KBM-7 (cell line): Measurements from ENCODE around the gene ANO10.
"Not testable (repeated sequence)": the region's sequence is repeated elsewhere in the genome, so short reads cannot be mapped to it uniquely, and the experiment has no call there.

ENCODE experiments used
- DNase-seq: peaks from one replicate; pipeline ENCODE4 v3.0.0-alpha.2; 2015
- in situ Hi-C: fragments of 300-500 bp; cut with MboI; formaldehyde crosslinking; loops from 2 replicates; pipeline ENCODE4 v1.14.3; 2020; ENCODE audit warnings: low sequenced_read_pairs, low pct_unique_long_range_greater_than_20kb, mixed read lengths

ANO10 gene, protein sequence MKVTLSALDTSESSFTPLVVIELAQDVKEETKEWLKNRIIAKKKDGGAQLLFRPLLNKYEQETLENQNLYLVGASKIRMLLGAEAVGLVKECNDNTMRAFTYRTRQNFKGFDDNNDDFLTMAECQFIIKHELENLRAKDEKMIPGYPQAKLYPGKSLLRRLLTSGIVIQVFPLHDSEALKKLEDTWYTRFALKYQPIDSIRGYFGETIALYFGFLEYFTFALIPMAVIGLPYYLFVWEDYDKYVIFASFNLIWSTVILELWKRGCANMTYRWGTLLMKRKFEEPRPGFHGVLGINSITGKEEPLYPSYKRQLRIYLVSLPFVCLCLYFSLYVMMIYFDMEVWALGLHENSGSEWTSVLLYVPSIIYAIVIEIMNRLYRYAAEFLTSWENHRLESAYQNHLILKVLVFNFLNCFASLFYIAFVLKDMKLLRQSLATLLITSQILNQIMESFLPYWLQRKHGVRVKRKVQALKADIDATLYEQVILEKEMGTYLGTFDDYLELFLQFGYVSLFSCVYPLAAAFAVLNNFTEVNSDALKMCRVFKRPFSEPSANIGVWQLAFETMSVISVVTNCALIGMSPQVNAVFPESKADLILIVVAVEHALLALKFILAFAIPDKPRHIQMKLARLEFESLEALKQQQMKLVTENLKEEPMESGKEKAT

DNA sequence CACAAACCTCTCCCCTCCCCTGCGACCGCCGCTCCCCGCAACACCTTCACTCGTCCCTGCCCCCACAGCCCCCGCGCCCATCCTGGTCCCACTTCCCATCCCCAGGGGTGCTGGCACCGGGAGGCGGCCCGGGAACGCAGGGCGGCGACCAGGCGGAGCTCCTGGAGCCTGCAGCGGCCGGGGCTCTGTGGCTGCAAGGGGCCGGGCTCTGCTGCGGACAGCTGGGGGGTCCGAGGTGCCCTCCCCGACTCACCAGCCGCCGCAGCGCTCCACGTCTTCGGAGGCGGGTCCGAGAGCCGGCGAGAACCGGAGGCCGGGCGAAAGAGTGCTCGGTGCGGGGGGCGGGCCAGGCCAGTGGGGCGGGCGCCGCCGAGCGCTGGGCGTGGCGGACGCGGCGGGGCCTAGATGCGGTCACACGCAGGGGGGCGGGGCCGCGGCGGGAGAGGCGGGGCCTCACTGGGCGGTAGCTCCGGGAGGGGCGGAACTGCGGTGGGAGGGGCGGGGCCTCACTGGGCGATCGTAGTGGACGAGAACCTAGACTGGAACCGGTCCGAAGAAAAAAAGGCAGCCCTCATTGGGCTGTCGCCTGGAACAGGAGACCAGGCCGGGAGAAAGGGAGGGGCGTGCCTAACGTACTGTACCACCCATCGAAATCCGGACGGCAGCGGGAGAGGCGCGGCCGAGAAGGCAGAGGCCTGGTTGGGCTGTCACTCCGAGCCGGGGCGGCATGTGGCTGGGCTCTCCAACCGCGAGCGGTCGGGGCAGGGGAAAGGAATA lies at the start of gene ANO10:
ANO10 (minus strand) TSS at position 356 of the 777 bp plus-strand sequence. CDS start 16,159 bp downstream, outside the sequence.
- in situ Hi-C loops: no loop called here
- DNase-seq: peak; percentile 98

DNA sequence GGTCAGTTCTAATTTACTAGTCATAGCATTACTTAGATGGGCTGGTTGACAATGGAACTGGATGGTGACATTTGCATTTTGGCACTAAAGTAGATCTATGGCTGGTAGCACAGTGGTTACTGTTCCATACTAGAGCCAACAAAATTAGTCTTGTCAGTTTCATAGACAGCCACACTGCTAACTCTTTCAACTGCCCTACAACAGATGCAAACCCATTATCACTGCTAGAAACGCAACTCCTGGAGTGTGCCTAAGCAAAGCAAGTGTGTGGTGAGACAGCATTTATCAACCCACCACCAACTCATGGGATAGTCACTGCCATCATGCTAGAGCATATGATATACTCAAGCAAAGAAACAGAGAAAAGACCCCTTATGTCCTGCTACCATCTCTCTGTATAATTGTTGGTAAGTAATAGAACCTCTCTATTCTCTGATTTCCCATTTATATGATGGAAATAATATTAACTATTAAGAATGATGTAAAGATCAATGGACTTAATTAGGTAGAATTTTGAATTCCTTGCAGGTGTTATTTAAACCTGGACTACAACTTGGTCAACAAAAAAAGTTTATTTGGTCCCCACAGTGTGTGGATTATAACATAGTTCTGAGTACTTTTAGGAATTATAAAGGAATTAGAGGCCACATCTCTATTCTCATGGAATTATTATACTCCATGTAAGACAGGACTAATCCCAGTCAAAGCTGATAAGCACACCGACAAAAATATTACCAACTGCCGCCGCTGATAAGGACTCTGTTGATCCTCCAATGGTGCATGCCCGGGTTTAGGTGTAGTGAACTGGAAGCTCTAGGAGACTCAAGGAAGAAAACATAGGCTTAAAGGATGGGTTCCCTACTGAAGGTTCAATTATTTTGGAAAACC lies 49.1 kb upstream of the ANO10 start:
- no peak for DNase-seq
- in situ Hi-C loops: no loop called here

GRCh38 chr3:43665011-43665410 lies 43.2 kb upstream of the ANO10 start:
- DNase-seq, in situ Hi-C loops: not testable (repeated sequence)

DNA sequence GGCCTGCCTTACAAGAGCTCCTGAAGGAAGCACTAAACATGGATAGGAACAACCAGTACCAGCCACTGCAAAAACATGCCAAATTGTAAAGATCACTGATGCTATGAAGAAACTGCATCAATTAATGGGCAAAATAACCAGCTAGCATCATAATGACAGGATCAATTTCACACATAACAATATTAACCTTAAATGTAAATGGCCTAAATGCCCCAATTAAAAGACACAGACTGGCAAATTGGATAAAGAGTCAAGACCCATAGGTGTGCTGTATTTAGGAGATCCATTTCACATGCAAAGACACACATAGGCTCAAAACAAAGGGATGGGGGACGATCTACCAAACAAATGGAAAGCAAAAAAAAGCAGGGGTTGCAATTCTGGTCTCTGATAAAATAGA lies 39.6 kb upstream of the ANO10 start:
- DNase-seq, in situ Hi-C loops: not testable (repeated sequence)

DNA sequence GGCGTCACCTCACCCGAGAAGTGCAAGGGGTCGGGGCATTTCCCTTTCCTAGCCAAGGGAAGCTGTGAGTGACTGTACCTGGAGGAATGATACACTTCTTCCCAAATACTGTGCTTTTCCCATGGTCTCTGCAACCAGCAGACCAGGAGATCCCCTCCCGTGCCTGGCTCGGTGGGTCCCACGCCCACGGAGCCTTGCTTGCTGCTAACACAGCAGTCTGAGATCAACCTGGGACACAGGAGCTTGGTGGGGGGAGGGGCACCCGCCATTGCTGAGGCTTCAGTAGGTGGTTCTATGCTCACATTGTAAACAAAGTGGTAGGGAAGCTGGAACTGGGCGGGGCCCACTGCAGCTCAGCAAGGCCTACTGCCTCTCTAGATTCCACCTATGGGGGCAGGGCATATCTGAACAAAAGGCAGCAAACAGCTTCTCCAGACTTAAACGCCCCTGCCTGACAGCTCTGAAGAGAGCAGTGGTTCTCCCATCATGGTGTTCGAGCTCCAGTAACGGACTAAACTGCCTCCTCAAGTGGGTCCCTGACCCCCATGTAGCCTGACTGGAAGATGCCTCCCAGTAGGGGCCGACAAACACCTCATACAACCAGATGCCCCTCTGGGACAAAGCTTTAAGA lies 37.6 kb upstream of the ANO10 start:
- in situ Hi-C loops: no loop called here
- no peak for DNase-seq

GRCh38 chr3:43656390-43656789 lies 34.6 kb upstream of the ANO10 start:
- in situ Hi-C loops, DNase-seq: not testable (repeated sequence)

DNA sequence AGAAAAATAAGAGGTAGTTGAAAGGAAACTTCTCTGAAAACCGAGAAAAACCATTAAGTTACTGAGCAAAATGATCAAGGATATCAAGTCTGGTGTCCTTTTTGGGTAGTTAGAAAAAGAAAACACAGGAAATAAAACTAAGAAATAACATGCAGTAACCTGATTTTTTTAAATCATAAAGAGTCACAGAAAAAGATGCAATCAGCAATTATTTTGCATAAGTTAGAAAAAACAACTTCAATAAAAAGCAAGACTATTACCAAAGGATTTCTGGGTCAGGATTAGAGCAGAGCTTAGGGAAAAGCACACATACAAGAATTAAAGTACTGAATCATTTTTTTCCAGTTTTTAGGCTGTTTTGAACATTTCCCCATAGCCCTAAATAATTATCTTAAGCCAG lies 28.5 kb upstream of the ANO10 start:
- in situ Hi-C loops: no loop called here
- no peak for DNase-seq

DNA sequence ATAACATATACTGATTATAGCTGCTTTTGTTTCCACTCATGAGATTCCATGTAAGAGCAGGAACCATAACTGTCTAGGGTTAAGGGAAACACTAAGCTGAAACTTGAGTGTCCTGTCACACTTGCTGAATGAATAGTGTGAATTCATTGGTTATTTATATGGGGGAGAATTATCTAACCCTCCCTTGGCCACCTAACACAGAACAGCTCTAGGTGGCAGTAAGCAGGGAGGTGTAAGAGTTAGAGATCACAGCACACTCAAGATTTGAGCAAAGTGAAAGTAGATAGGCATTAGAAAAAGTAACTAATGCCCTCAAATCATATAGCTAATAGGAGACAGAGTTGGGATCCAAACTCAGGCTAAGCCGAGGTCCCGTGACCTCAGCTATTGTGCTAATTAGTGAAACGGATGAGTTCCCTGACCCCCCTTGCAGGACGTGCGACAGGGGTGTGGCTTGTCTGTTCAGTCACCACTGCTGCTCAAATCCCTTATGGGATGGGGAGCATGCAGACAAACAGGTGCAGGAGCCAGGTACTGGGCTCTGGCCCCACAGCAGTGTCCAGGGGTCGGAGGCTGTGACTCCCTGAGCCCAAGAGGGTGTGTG lies 27.7 kb upstream of the ANO10 start:
- no peak for DNase-seq
- in situ Hi-C loops: no loop called here

GRCh38 chr3:43648957-43649356 lies 27.1 kb upstream of the ANO10 start:
- in situ Hi-C loops: no loop called here
- DNase-seq: no peak

DNA sequence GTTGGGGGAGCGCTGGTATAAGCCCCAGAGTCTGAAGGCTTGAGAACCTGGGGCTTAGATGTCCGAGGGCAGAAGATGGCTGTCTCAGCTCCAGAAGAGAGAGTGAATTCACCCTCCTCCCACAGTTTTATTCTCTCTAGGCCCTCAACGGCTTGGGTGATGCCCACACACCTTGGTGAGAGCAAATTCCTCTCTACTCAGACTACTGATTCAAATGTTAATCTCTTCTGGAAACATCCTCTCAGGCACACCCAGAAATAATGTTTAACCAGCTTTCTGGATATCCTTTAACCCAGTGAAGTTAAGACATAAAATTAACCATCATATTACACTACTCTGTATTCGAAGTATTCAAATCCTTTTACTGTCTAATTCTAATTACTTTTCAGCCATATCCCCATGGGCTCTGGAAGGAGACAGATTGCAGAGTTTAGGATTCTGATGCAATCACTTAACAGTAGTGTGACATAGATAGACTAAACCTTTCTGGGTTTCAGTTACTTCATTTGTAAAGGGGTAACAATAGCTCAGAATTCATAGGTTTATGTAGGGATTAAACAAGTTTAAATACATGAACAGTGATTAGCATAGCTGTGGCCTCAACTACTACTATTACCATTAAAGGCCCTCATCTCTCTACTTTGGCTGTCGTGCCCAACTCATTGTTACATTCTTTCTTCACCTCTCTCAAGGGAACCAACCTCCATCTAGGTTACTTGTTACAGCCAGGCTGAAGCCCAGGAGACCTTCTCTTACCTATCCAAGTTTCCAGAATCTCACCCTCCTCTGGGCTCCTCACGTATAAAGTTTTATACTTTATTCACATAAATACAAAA lies 25.7 kb upstream of the ANO10 start:
- no peak for DNase-seq
- in situ Hi-C loops: no loop called here

DNA sequence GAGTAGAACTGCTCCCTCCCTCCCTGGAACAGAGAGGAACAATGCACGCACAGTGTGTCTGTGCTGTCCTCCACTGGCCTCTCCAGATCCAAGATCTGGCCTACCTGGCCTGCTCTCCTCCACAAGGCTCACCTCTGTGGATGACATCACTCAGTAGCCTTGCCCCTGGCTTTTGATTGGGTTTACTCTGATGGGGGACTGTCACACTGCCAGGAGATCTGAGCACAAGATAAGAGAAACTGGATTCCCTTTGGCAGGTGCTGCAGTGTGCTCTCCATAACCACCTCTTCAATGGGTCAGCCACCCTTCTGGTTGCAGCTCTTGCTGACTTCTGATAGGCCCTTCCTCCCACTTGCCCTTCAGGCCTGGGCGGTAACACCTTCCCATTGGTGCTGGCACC lies 22.6 kb upstream of the ANO10 start:
- in situ Hi-C loops: no loop called here
- no peak for DNase-seq

DNA sequence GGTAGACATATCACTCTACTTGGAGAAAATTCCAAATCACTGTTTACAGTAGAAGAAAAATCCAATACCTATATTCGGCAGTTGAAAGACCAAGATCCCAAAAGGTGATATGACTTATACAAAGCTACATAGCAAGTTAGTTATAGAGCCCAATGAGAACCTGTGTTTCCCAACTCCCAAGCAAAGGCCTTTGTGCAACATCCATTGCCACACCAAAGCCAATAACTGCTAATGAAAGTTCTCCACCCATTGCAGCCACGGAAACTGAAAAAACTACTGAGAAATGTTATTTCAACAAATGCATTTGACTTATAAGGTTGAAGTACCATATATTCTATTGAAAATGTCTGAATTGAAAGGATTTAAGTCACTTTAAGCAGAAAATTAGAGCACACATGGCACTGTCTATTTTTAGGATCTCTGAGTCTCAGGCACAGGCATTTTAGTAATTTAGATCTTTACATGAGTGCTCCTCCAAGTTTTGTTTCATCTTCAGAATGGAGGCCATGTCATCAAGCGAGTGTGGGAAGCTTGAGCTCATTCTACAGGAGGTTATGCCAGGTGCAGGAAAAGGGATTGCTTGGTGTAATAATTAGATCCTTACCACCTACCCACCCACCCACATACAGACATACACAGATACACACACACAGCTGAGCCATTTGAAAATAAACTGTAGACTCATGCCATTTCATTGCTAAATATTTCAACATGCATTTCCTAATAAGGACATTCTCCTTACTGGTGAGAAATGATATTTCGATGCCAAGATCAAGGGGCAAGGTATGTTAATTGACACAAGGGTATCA lies 19.7 kb upstream of the ANO10 start:
- DNase-seq: no peak
- in situ Hi-C loops: no loop called here

DNA sequence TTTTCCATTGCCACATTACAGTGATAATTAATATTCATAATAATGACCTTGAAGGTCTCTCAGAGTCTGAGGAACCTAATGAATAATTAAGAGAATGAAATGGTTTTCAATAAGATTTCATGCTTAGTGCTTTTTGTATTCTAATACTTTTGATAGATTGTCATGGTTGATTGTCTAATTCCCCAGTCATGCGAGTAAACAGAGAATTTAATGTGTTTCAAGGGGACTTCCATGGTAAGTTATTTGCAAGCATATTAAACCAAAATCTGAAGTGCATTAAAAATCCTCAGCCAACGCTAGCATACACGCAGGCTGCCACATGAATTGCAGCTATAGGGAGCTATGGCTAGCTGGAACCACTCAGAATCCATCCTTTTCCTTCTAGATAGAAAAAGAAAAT lies 18.9 kb upstream of the ANO10 start:
- DNase-seq: no peak
- in situ Hi-C loops: no loop called here

GRCh38 chr3:43638594-43639447 lies 17.0 kb upstream of the ANO10 start:
- DNase-seq: peak; percentile 38

DNA sequence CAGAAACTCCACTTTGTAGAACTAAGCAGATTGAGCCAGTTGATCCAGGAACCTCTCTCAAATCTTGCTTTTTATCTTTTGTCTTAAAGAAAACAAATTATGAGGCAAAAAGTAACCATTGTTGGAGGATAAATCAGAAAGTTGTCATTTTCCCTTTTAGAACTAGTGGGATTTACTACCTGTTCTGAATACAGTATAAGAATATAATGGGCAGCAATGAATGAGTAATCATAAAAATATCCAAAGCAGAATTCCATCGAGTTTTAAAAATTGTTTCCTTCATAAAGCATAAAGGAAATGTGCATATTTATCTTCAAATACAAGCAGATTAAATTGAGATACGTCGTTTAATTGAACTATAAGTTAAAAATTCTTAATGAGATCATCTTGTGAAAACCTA lies 15.9 kb upstream of the ANO10 start:
- DNase-seq: no peak
- in situ Hi-C loops: no loop called here

More at GRCh38 chr3:43638594-43639447, 17.0 kb upstream of the ANO10 start:
- in situ Hi-C loops: no loop called here

DNA sequence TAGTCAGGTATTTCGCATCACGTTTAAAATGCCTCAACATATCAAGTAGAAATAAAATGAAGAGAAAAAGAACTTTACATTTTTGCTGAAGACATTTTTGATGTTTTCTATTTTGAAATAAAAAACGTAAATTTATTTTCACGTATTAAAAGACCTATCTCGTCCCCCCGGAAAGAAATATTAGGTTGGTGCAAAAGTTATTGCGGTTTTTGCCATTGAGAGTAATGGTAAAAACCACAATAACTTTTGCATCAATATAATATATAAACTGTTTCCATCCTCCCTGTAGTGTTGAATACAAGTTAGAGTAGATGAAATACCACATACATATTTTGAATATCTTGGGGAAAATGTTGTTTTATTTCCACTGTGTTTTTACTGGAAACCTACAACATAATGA lies 11.2 kb upstream of the ANO10 start:
- in situ Hi-C loops: no loop called here
- no peak for DNase-seq
